K562 (cell line): ENCODE measurements around the gene PLCB1.

Experiments used
- GABPA ChIP-seq: fragments of 200-800 bp; sonication (Bioruptor generic); conservative IDR thresholded peaks from 2 replicates; pipeline ENCODE4 v1.6.1; 2016; ENCODE audit warnings: low read depth, missing genetic modification characterization, missing compliant biosample characterization
- MAFG ChIP-seq: fragments of 450-650 bp; conservative IDR thresholded peaks from 2 replicates; pipeline ENCODE4 v1.6.1; 2016; ENCODE audit warnings: missing genetic modification characterization, missing compliant biosample characterization
- MBD1 ChIP-seq: fragments of 250-450 bp; sonication (Bioruptor Pico); IDR thresholded peaks from 2 replicates; pipeline ENCODE4 v1.8.0; 2022; ENCODE audit warnings: inconsistent platforms
- ZHX1 ChIP-seq: fragments of 150-350 bp; conservative IDR thresholded peaks from 2 replicates; pipeline ENCODE4 v1.6.1; 2014; ENCODE audit warnings: low read length

GRCh38 chr20:8118039-8118438 is 14.0 kb upstream of the PLCB1 start:
- TF ChIP-seq MBD1 (CRISPR knock-in tag), result no peak
- TF ChIP-seq GABPA (tag), result no peak
- TF ChIP-seq ZHX1, result no peak
- no peak for TF ChIP-seq MAFG
